Measurements from ENCODE around the gene FLACC1.

GRCh38 chr2:201262718-201263117 is 94.4 kb downstream of the FLACC1 start:
- TF ChIP-seq BRD4 (IDR thresholded peaks at IDR 0.05) (no peak), AFF4 (CRISPR knock-in tag; IDR thresholded peaks at IDR 0.05) (no peak), ELF1 (tag; IDR thresholded peaks at IDR 0.05) (no peak), GABPB1 (CRISPR knock-in tag; IDR thresholded peaks at IDR 0.05) (no peak), ZFX (CRISPR knock-in tag; IDR thresholded peaks at IDR 0.05) (no peak), HNRNPK (IDR thresholded peaks at IDR 0.05; ENCODE audit: low read depth, low read length, poor library complexity, severe bottlenecking) (no peak)
